GM10847 (cell line): ENCODE measurements around the gene SNX20.

Experiments used
- POLR2A ChIP-seq: IDR thresholded peaks from 2 replicates; pipeline ENCODE4 v1.6.1; 2011; ENCODE audit not compliant: insufficient read length; ENCODE audit errors: extremely low read depth

SNX20 gene

GRCh38 chr16:50677351-50677750 is 3.8 kb downstream of the SNX20 start:
- TF ChIP-seq POLR2A = no peak

GRCh38 chr16:50676684-50677225 is 4.4 kb downstream of the SNX20 start:
- no peak for TF ChIP-seq POLR2A

GRCh38 chr16:50675686-50676610 is 5.2 kb downstream of the SNX20 start:
- no peak for TF ChIP-seq POLR2A

GRCh38 chr16:50674831-50675230 is 6.3 kb downstream of the SNX20 start:
- no peak for TF ChIP-seq POLR2A

- no peak for TF ChIP-seq POLR2A
These were observed 7.4 kb downstream of the SNX20 start for GRCh38 chr16:50673496-50674275.

GRCh38 chr16:50671644-50672260 is 9.4 kb downstream of the SNX20 start:
- TF ChIP-seq POLR2A = no peak

- no peak for TF ChIP-seq POLR2A
These were observed 10.6 kb downstream of the SNX20 start for GRCh38 chr16:50670476-50670875.

- TF ChIP-seq POLR2A = no peak
These were observed 11.4 kb downstream of the SNX20 start for GRCh38 chr16:50669741-50670140.

- no peak for TF ChIP-seq POLR2A
These were observed 12.6 kb downstream of the SNX20 start for GRCh38 chr16:50668368-50669008.

- TF ChIP-seq POLR2A = no peak
These were observed 13.4 kb downstream of the SNX20 start for GRCh38 chr16:50667497-50668367.

GRCh38 chr16:50666658-50667496 is 14.2 kb downstream of the SNX20 start:
- no peak for TF ChIP-seq POLR2A

- TF ChIP-seq POLR2A = no peak
These were observed 15.8 kb downstream of the SNX20 start for GRCh38 chr16:50665128-50665878.
